Panc1 (cell line): Measurements from ENCODE around the gene TRPV6. TPM values are rescaled to one million over a fixed set of nuclear protein-coding genes. Genes with fewer than 3 reads are reported as not detected.

Experiments
- ATAC-seq: fragments of 200-7000 bp; cut with Tn5 transposase; 2 replicates; pipeline ENCODE4 v1.9.1; 2020; ENCODE audit warnings: mild to moderate bottlenecking, moderate library complexity
- BruUV-seq: library from RNA; stranded (reverse); fragments of 400-500 nt; replicated peaks from 2 replicates; lab custom pipeline; 2021; lab: Mats Ljungman, UMichigan
- CTCF ChIA-PET: fragments of 300-600 bp; sonication (Branson Sonifier 250); formaldehyde crosslinking; loops from one replicate; lab custom pipeline; 2022; ENCODE audit warnings: antibody characterized with exemption; lab: Charles Lee
- POLR2A ChIA-PET: fragments of 300-600 bp; sonication (Branson Sonifier 250); formaldehyde crosslinking; loops from one replicate; lab custom pipeline; 2022; ENCODE audit warnings: antibody characterized with exemption; lab: Charles Lee
- DNase-seq: peaks from one replicate; pipeline ENCODE4 v3.0.0-alpha.2; 2010; ENCODE audit warnings: low read depth, low spot score
- H3K27ac ChIP-seq: 2 replicates; pipeline ENCODE4 v1.5.1; 2011; ENCODE audit warnings: mild to moderate bottlenecking, low read length, inconsistent platforms
- H3K27me3 ChIP-seq: fragments of 200-500 bp; sonication (Bioruptor generic); 2 replicates; pipeline ENCODE4 v1.6.0; 2014; ENCODE audit warnings: low read length, inconsistent platforms; ENCODE audit not compliant: control insufficient read depth, insufficient read depth
- H3K36me3 ChIP-seq: fragments of 200-500 bp; sonication (Bioruptor generic); 2 replicates; pipeline ENCODE4 v1.5.1; 2014; ENCODE audit warnings: inconsistent platforms, mild to moderate bottlenecking, low read length, moderate library complexity; ENCODE audit not compliant: control insufficient read depth, insufficient read depth
- H3K4me1 ChIP-seq: 2 replicates; pipeline ENCODE4 v1.5.1; 2011; ENCODE audit warnings: inconsistent platforms, mild to moderate bottlenecking, low read length, moderate library complexity; ENCODE audit not compliant: control insufficient read depth, insufficient read depth
- H3K4me3 ChIP-seq, 2 experiments: 2 replicates each; pipeline ENCODE4 v1.5.1; 2011 to 2012; ENCODE audit warnings: low read depth in 2 of 2, low read length in 2 of 2, mild to moderate bottlenecking in 2 of 2, inconsistent platforms in 1 of 2, moderate library complexity in 1 of 2
- H3K9me3 ChIP-seq: fragments of 200-500 bp; sonication (Bioruptor generic); 2 replicates; pipeline ENCODE4 v1.5.1; 2014; ENCODE audit warnings: low read depth, mild to moderate bottlenecking, inconsistent platforms, low read length, moderate library complexity; ENCODE audit not compliant: control insufficient read depth, insufficient read depth
- CTCF ChIP-seq: fragments of 450-650 bp; IDR thresholded peaks from 2 replicates; pipeline ENCODE4 v1.5.1; 2017; ENCODE audit warnings: mild to moderate bottlenecking
- POLR2AphosphoS5 ChIP-seq: IDR thresholded peaks from 2 replicates; pipeline ENCODE4 v1.6.1; 2012; ENCODE audit warnings: mild to moderate bottlenecking, low read depth, low read length, moderate library complexity
- SIN3A ChIP-seq: IDR thresholded peaks from 2 replicates; pipeline ENCODE4 v1.6.1; 2012; ENCODE audit warnings: low read depth, mild to moderate bottlenecking, low read length, moderate library complexity, borderline replicate concordance; ENCODE audit not compliant: insufficient read depth
- TCF7L2 ChIP-seq: IDR thresholded peaks from 2 replicates; pipeline ENCODE4 v1.6.1; 2011; ENCODE audit warnings: mild to moderate bottlenecking, low read depth, low read length, inconsistent platforms
- in situ Hi-C: cut with HindIII; loops from 2 replicates; pipeline ENCODE4 v1.10.0; 2016; ENCODE audit warnings: low sequenced_read_pairs, low pct_unique_long_range_greater_than_20kb
- intact Hi-C: fragments of 100-400 bp; cut with micrococcal nuclease; formaldehyde crosslinking; loops from one replicate; pipeline ENCODE4 v1.10.0; 2022; ENCODE audit not compliant: unreplicated experiment
- total RNA-seq: library from RNA; stranded (reverse); gene quantifications from one replicate; pipeline ENCODE4 v1.2.1, GENCODE V29; 2021; ENCODE audit not compliant: unreplicated experiment
- TF ChIP-seq, protein P1 (sequence below), 2 experiments: IDR thresholded peaks; 2 replicates each; pipeline ENCODE4 v1.6.1; 2011 to 2012; ENCODE audit warnings: low read depth in 2 of 2, control low read depth in 1 of 2, low read length in 1 of 2, mild to moderate bottlenecking in 1 of 2, moderate library complexity in 1 of 2; ENCODE audit not compliant: insufficient read depth in 1 of 2

The TRPV6 gene
- total RNA-seq, 1 experiment from 2014 or later, result not detected

DNA sequence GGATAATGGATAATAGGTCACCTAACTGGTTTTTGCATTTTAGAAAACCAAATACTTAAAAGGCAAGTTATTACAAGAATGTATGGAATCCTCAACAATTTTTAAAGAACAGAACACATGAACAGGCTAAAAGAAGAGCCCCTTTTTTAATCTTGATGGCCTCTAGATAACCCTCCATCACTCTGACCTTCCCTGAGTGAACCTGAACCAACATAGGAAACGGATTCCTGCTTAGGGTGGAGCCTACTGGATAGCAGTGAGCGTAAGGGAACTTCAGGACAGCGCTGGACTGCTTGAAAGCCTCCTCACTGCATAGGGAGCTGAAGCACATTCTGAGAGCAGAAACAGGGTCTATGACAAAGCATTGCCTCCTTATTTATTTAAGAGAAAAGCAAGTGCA is 27.5 kb upstream of the TRPV6 start:
- DNase-seq, result no peak

DNA sequence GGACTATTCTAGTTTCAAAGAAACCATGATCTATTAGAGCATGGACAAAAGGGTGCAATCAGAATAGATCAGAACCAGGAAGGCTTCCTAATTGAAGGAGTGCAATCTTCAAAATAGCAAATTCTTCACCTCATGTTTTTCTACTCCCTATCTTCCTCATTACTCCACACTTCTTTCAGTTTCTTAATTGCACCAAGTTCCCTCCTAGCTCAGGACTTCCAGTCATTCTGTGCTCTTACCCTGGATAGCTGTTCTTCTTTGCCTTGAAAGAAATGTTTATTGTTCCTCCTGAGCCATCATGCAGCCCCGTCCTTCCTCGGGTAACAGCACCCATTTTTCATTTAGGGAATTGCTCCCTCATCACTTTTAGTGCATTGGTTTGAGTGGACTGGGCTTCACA is 24.9 kb upstream of the TRPV6 start:
- CTCF ChIA-PET, result no interaction called here
- H3K36me3 ChIP-seq, result no peaks in the 10 kb centered on the region
- no TSS peak for BruUV-seq
- no peak overlapping the region for H3K4me3 ChIP-seq
- TF ChIP-seq TCF7L2 (no peak), SIN3A (no peak), CTCF (no peak), POLR2AphosphoS5 (no peak)
- TF ChIP-seq, protein P1, sequence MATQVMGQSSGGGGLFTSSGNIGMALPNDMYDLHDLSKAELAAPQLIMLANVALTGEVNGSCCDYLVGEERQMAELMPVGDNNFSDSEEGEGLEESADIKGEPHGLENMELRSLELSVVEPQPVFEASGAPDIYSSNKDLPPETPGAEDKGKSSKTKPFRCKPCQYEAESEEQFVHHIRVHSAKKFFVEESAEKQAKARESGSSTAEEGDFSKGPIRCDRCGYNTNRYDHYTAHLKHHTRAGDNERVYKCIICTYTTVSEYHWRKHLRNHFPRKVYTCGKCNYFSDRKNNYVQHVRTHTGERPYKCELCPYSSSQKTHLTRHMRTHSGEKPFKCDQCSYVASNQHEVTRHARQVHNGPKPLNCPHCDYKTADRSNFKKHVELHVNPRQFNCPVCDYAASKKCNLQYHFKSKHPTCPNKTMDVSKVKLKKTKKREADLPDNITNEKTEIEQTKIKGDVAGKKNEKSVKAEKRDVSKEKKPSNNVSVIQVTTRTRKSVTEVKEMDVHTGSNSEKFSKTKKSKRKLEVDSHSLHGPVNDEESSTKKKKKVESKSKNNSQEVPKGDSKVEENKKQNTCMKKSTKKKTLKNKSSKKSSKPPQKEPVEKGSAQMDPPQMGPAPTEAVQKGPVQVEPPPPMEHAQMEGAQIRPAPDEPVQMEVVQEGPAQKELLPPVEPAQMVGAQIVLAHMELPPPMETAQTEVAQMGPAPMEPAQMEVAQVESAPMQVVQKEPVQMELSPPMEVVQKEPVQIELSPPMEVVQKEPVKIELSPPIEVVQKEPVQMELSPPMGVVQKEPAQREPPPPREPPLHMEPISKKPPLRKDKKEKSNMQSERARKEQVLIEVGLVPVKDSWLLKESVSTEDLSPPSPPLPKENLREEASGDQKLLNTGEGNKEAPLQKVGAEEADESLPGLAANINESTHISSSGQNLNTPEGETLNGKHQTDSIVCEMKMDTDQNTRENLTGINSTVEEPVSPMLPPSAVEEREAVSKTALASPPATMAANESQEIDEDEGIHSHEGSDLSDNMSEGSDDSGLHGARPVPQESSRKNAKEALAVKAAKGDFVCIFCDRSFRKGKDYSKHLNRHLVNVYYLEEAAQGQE (IDR thresholded peaks at IDR 0.05; ENCODE audit: insufficient read depth in 1 of 2, low read depth in 2 of 2, low read length in 1 of 2), result no peak
- H3K27ac ChIP-seq, result no peak overlapping the region
- peaks cover 4% of the 10 kb centered on the region; the same call in 1 of the 2 replicates for H3K9me3 ChIP-seq
- POLR2A ChIA-PET, result no interaction called here
- DNase-seq (no peak), ATAC-seq (no peak)
- H3K4me1 ChIP-seq, result no peaks in the 10 kb centered on the region
- no peaks in the 10 kb centered on the region; the same call in 1 of the 2 replicates for H3K27me3 ChIP-seq
- in situ Hi-C loops, result no loop called here
- intact Hi-C loops, result no loop called here

More for the DNA sequence above, 27.5 kb upstream of the TRPV6 start:
- no TSS peak for BruUV-seq
- no peak for TF ChIP-seq SIN3A
- no peak for TF ChIP-seq POLR2AphosphoS5
- no peak for TF ChIP-seq CTCF
- TF ChIP-seq TCF7L2, result no peak
- TF ChIP-seq, protein P1 (IDR thresholded peaks at IDR 0.05; ENCODE audit: insufficient read depth in 1 of 2, low read depth in 2 of 2, low read length in 1 of 2), result no peak
- intact Hi-C loops, result no loop called here
- no peak for ATAC-seq
- H3K27ac ChIP-seq, result no peak overlapping the region
- H3K4me3 ChIP-seq, result no peak overlapping the region
- no peaks in the 10 kb centered on the region for H3K36me3 ChIP-seq
- H3K27me3 ChIP-seq, result no peaks in the 10 kb centered on the region; the same call in 1 of the 2 replicates
- H3K4me1 ChIP-seq, result no peaks in the 10 kb centered on the region
- in situ Hi-C loops, result no loop called here
- ChIA-PET CTCF (no interaction called here), POLR2A (no interaction called here)
- no peaks in the 10 kb centered on the region for H3K9me3 ChIP-seq
